NCI-H774 (cell line): ENCODE results near the gene BACH1.
"Not testable (repeated sequence)": the region's sequence is repeated elsewhere in the genome, so short reads cannot be mapped to it uniquely, and the experiment has no call there.

ENCODE experiments used
- DNase-seq: peaks from one replicate; lab custom pipeline; 2025; lab: John Stamatoyannopoulos, UW

BACH1 gene

DNA sequence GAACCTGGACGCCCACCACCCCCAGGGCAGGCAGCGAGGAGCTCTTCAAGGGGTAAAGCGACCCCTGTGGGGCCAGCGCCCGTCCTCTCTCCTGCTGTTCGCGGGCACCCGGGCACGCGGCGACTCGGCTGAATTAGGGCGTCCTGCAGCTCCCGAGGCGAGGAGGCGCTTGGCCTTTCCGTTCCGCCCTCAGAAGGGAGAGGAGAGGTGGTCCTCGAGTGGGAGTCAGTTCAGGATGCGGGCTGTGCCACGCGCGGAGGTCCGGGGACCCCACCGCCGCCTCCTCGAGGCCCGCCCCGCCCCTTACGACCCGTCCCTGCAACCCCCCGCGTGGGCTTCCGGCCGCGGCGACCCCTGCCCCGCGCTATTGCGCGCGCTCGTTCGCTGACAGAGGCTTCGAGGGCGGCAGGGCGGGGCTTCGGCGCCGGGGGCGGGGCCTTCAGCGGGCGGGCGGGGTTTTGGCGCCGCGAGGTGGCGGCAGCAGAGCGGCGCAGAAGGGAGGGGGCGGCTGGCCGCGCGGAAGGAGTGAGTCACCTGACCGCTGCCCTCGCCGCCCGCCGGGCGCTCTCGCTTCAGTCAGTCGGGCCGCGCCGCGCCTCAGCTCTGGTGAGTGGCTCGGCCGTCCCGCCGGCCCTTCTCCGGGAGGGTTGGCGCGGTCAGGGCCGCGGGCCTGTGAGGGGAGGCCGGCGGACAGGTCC lies at the start of gene BACH1:
Gene BACH1 (plus strand): TSS at position 575 of the 698 bp plus-strand sequence. CDS start 22,359 bp downstream, outside the sequence.
- peak; percentile 83 for DNase-seq

DNA sequence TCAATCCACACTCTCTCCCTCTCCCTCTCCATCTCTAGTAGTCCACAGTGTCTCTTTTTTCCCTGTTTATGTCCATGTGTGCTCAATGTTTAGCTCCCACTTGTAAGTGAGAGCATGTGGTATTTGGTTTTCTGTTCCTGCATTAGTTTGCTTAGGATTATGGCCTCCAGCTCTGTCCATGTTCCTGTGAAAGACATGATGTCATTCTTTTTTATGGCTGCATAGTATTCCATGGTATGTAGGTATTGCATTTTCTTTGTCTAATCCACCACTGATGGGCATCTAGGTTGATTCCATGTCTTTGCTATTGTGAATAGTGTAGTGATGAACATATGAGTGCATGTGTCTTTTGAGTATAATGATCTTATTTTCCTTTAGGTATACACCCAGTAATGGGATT lies 49.4 kb upstream of the BACH1 start:
- not testable (repeated sequence) for DNase-seq

- DNase-seq: no peak
Observed at GRCh38 chr21:29250636-29251035, 48.1 kb upstream of the BACH1 start.

- DNase-seq: not testable (repeated sequence)
Observed at GRCh38 chr21:29253861-29254260, 44.9 kb upstream of the BACH1 start.

DNA sequence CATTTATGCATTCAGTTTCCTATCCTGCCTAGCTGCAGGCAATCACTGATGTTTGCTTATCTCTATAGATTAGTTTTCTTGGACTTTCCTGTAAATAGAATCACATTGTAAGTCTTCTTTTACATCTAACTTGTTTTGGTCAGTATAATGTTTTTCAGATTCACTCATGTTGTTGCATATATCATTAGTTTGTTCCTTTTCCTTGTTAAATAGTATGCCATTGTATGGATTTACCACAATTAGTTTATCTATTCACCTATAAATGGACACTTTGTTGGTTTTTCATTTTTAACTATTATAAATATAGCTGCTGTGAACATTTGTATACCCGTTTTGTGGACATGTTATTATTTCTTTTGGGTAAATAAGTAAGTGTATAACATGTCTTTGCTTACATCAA lies 44.2 kb upstream of the BACH1 start:
- no peak for DNase-seq

DNA sequence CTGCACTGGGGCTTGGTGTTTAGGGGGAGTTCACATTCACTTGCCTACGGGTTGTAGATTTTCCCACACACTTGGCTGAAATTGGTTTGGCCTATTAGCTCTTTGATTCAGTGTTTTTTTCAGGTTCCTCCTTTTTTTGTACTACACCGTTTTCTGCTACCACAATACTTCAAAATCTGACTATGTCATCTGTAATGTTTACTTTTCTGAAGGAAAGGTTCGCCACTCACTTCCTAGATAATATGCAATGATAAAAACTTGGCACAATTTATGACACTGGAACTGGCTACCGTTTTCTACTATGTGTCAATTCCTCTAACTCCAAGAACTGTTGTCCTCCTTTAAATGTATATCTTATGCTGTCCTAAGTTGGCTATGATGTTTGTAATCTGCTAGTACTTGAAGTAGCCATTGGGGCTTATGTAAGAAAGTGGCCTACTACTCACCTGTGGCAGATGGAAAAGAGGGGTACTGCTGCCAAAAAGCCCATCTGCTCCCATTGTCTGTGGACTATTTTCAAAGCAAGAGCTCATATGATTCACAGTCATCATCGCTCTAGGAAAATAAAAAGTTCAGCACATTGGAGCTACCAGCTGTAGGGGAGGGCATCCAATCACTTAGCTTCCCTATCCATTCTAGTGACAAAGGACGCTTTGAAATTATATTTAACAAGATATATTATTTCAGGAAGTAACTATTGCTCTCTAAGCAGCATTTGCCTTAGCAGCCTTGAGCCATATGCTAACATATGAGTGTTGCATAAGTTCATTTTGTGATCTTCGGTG lies 42.4 kb upstream of the BACH1 start:
- peak; percentile 51 for DNase-seq

DNA sequence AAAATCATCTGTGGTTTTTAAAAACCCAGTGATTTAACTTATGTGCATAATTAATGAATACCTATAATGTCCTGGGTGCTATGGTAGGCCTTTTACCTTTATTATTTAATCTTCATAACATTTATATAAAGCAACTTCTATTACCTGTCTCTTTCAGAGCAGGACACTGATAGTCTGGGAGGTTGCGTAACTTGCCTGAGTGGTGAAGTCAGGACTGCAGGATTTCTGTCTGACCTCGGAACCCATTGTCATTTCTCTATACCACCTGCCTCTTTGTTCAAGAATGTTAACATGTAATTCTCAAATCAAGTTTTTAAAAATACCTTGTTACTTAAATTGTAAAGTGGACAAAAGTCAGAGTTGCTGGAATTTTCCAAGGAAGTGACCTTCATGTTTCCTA lies 41.0 kb upstream of the BACH1 start:
- no peak for DNase-seq

DNA sequence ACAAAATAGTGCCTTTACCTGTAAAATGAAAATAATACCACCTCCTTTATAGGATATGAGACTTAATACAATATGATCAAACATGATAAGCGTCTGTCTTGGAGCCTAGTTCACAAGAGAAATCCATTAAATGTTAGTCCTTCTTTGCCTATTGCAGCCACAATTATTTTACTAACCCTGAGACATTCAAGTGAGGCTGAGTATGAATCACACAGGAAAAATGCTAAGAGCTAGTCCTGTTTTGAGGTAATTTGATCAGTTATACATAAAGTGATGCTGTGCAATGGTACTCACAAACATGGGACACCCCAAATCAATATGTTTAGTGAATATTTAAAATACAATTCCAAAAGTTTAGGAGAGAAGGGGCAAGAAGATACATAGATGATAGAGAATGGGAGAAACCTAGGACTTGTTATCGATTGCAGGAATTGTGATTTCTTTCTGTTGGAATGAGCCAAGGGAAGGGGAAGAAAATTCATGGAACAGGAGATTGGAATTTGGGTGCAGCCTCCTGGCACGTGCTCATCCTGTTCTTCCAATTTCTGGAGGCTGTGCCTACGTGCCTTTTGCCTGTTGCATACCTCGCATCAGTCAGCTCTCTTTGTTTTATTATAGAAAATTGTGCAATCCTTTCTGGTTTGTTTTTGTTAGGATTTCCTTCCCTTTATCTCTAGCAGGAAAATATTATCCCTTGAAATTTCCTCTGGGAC lies 39.9 kb upstream of the BACH1 start:
- DNase-seq: no peak

DNA sequence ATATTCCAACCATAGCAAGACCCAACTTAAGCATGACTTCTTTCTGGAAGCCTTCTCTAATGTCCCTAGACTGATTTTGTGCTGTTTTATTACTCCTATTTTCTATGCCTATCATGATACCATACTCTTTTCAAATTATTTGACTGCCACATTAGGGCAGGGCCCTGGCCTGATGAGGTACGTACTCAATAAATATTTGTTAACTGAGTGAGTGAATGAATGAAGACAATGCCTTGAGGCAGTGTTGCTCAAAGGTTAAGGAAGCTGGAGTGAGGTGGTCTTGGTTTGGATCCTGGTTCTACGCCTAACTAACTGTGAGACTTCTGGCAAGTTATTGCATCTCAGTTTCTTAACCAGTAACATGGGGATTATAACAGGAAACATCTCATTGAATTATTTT lies 38.3 kb upstream of the BACH1 start:
- DNase-seq: no peak

GRCh38 chr21:29261555-29262540 lies 36.9 kb upstream of the BACH1 start:
- DNase-seq: no peak

GRCh38 chr21:29264721-29265120 lies 34.0 kb upstream of the BACH1 start:
- DNase-seq: no peak

DNA sequence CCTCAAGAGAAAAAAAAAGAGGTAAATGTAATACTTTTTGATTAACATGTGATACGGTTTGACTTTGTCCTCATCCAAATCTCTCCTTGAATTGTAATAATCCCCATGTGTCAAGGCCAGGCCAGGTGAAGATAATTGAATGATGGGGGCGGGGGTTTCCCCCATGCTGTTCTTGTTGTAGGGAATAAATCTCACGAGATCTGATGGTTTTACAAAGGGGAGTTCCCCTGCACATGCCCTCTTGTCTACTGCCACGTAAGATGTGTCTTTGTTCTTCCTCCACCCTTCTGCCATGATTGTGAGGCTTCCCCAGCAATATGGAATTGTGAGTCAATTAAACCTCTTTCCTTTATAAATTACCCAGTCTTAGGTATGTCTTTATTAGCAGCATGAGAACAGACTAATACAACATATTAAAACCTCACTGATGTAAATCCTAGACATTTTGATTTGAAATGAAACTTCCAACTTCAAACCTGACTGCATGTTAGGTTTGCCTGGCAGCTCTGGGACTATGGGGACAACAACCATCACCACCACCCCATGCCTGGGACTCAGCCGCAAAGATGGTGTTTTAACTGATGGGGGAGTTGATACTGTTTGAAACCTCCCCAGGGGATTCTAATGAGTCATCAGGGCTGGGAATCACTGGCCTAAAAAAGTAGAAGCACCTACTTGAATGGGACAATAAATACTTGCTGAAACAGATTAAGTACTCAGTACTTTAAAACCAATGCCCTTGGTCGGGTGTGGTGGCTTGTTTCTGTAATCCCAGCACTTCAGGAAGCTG lies 32.8 kb upstream of the BACH1 start:
- DNase-seq: no peak

GRCh38 chr21:29267666-29268065 lies 31.1 kb upstream of the BACH1 start:
- no peak for DNase-seq

DNA sequence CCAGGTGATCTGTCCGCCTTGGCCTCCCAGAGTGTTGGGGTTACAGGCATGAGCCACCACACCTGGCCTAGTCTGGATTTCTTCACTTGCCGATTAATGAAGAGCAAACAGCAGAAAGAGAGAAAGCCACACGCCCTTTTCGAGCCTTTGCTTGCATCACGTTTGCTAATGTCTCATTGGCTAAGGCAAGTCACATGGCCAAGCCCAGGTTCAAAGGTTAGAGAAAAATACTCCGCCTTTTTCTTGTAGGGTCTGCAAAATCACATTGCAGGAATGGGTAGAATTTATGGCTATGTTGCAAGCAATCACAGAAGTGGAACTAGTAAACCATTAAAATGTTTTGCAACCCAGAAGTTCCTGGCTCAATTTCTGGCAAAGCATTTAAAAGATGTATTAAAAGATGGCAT lies 26.8 kb upstream of the BACH1 start:
- no peak for DNase-seq

- DNase-seq: no peak
Observed at GRCh38 chr21:29277442-29277841, 21.3 kb upstream of the BACH1 start.

GRCh38 chr21:29279558-29279957 lies 19.2 kb upstream of the BACH1 start:
- DNase-seq: no peak

- DNase-seq: not testable (repeated sequence)
Observed at GRCh38 chr21:29281801-29282200, 16.9 kb upstream of the BACH1 start.

DNA sequence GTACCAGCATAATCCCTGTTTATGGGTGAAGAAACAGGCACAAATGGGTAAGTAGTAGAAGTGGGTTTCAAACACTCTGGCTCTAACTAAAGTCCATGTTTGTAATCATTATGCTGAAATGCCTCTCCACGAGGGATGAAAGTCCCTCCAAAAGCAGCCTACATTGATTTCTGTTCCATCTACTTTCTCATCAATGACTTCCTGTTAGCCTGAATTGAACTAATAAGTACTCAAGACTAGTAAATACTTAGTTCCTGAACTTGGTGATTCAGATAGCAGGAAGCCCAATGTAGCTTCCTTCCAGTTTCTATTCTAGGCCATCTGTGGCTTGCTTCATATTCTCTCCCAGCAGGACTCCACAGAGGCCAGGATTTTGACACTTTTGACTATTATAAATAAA lies 11.3 kb upstream of the BACH1 start:
- DNase-seq: no peak

DNA sequence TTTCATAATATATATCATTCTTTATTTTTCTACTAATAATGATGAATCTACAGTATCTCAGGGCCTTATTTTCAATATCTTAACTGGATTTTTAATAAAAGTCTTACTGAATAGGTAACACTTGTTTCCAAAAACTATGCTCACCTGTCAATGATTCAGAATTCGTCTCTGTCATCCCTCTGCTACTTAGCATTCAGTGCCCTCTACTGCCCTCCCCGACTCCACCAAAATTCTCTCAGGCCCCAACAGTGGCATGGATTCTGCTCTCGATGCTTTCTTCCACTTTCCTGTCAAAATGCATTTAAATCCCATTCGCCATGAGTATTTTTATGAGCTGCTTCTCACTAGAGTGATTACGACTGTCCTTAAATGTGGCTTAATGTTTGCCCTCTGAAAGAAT lies 10.5 kb upstream of the BACH1 start:
- DNase-seq: no peak

DNA sequence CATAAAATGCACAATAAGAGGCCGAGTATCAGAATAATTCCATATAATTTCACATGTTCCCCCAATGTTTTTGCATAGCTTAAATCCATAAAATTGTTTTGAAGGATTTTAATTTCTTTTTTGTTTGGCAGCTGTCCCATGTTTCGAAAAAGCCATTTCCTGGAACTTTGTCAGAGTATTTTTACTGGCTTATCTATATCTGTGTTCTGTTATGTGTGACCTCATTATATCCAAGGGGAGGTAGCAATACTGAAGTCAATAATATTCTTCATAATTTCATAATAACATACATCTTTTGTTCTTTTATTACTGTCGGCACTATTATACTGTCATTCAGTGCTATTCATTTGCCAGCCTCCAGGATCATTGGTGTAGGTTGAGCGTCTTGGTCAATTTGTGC lies 9.4 kb upstream of the BACH1 start:
- no peak for DNase-seq

GRCh38 chr21:29290240-29290639 lies 8.5 kb upstream of the BACH1 start:
- no peak for DNase-seq
